WTC11 (cell line): Measurements from ENCODE around the gene VCL. TPM values are rescaled to one million over a fixed set of nuclear protein-coding genes. Genes with fewer than 3 reads are reported as not detected.
A peak's percentile ranks its signal among the peaks of the same experiment; 100 is the strongest.

Experiments used
- ATAC-seq: fragments of 200-7000 bp; cut with Tn5 transposase; 2 replicates; pipeline ENCODE4 v1.10.0; 2021; ENCODE audit warnings: mild to moderate bottlenecking, moderate library complexity
- CTCF ChIA-PET: fragments of 300-600 bp; sonication (Branson Sonifier 250); formaldehyde crosslinking; loops from one replicate; lab custom pipeline; 2021; ENCODE audit warnings: antibody characterized with exemption; lab: Charles Lee
- POLR2A ChIA-PET: fragments of 350-600 bp; sonication (Branson Sonifier 250); formaldehyde crosslinking; loops from one replicate; lab custom pipeline; 2021; ENCODE audit warnings: antibody characterized with exemption; lab: Charles Lee
- DNase-seq: peaks from one replicate; pipeline ENCODE4 v3.0.0; 2021; ENCODE audit warnings: low spot score
- H3K27ac Mint-ChIP-seq: 2 replicates; pipeline ENCODE4 v1.8.0; 2021; ENCODE audit warnings: mixed read lengths
- H3K27me3 Mint-ChIP-seq: 2 replicates; pipeline ENCODE4 v1.8.0; 2021; ENCODE audit warnings: low read depth, mild to moderate bottlenecking, moderate library complexity, mixed read lengths
- H3K36me3 Mint-ChIP-seq: 2 replicates; pipeline ENCODE4 v1.8.0; 2021; ENCODE audit warnings: mixed read lengths
- H3K4me1 Mint-ChIP-seq: 2 replicates; pipeline ENCODE4 v1.8.0; 2022; ENCODE audit warnings: mixed read lengths
- H3K4me3 Mint-ChIP-seq: 2 replicates; pipeline ENCODE4 v1.8.0; 2021; ENCODE audit warnings: mild to moderate bottlenecking, moderate library complexity, mixed read lengths
- H3K9me3 Mint-ChIP-seq: 2 replicates; pipeline ENCODE4 v1.8.0; 2021; ENCODE audit warnings: mixed read lengths
- AR ChIP-seq: fragments of 250-450 bp; sonication (Bioruptor Pico); IDR thresholded peaks from 2 replicates; pipeline ENCODE4 v1.9.0; 2021; ENCODE audit warnings: mild to moderate bottlenecking
- E2F1 ChIP-seq: sonication (generic); formaldehyde crosslinking; IDR thresholded peaks from 2 replicates; pipeline ENCODE4 v1.8.0; 2022; ENCODE audit warnings: mild to moderate bottlenecking, missing genetic modification reagents
- E2F4 ChIP-seq: sonication (generic); formaldehyde crosslinking; IDR thresholded peaks from 2 replicates; pipeline ENCODE4 v1.8.1; 2022; ENCODE audit warnings: low read depth, mild to moderate bottlenecking, moderate library complexity, missing genetic modification reagents, borderline replicate concordance
- EMX1 ChIP-seq: fragments of 250-450 bp; sonication (Bioruptor Pico); IDR thresholded peaks from 2 replicates; pipeline ENCODE4 v1.8.0; 2021; ENCODE audit warnings: mild to moderate bottlenecking
- ERG ChIP-seq: fragments of 250-450 bp; sonication (Bioruptor Pico); IDR thresholded peaks from 2 replicates; pipeline ENCODE4 v1.8.0; 2021; ENCODE audit warnings: mild to moderate bottlenecking
- FOXJ3 ChIP-seq: sonication (generic); formaldehyde crosslinking; IDR thresholded peaks from 2 replicates; pipeline ENCODE4 v1.9.0; 2021; ENCODE audit warnings: missing genetic modification reagents, mild to moderate bottlenecking, borderline replicate concordance
- FOXP1 ChIP-seq: sonication (generic); formaldehyde crosslinking; IDR thresholded peaks from 2 replicates; pipeline ENCODE4 v1.8.0; 2022; ENCODE audit warnings: missing genetic modification reagents, mild to moderate bottlenecking, moderate library complexity, borderline replicate concordance
- GABPB1 ChIP-seq: sonication (generic); formaldehyde crosslinking; IDR thresholded peaks from 2 replicates; pipeline ENCODE4 v1.8.1; 2023; ENCODE audit warnings: mild to moderate bottlenecking, missing genetic modification reagents
- IRF1 ChIP-seq: sonication (generic); formaldehyde crosslinking; IDR thresholded peaks from 2 replicates; pipeline ENCODE4 v1.8.0; 2023; ENCODE audit warnings: missing genetic modification reagents
- NR2C2 ChIP-seq: sonication (generic); formaldehyde crosslinking; IDR thresholded peaks from 2 replicates; pipeline ENCODE4 v1.8.0; 2022; ENCODE audit warnings: mild to moderate bottlenecking, missing genetic modification reagents
- OVOL2 ChIP-seq: fragments of 250-450 bp; sonication (Bioruptor Pico); IDR thresholded peaks from 2 replicates; pipeline ENCODE4 v1.9.0; 2021; ENCODE audit warnings: mild to moderate bottlenecking, borderline replicate concordance
- RELA ChIP-seq: sonication (generic); formaldehyde crosslinking; IDR thresholded peaks from 2 replicates; pipeline ENCODE4 v1.8.1; 2022; ENCODE audit warnings: missing genetic modification reagents, mild to moderate bottlenecking, borderline replicate concordance
- TCF7 ChIP-seq: sonication (generic); formaldehyde crosslinking; IDR thresholded peaks from 2 replicates; pipeline ENCODE4 v1.8.0; 2022; ENCODE audit warnings: mild to moderate bottlenecking, low read depth, missing genetic modification reagents, moderate library complexity
- TEAD4 ChIP-seq: sonication (generic); formaldehyde crosslinking; IDR thresholded peaks from 2 replicates; pipeline ENCODE4 v1.8.0; 2022; ENCODE audit warnings: mild to moderate bottlenecking, missing genetic modification reagents
- USF2 ChIP-seq: sonication (generic); formaldehyde crosslinking; IDR thresholded peaks from 2 replicates; pipeline ENCODE4 v1.8.1; 2023; ENCODE audit warnings: mild to moderate bottlenecking, missing genetic modification reagents, moderate library complexity
- ZBTB21 ChIP-seq: sonication (generic); formaldehyde crosslinking; IDR thresholded peaks from 2 replicates; pipeline ENCODE4 v1.8.1; 2023; ENCODE audit warnings: mild to moderate bottlenecking, missing genetic modification reagents, borderline replicate concordance
- ZNF416 ChIP-seq: fragments of 250-450 bp; sonication (Bioruptor Pico); IDR thresholded peaks from 2 replicates; pipeline ENCODE4 v1.9.0; 2021; ENCODE audit warnings: mild to moderate bottlenecking, inconsistent platforms
- ZNF423 ChIP-seq: fragments of 250-450 bp; sonication (Bioruptor Pico); IDR thresholded peaks from 2 replicates; pipeline ENCODE4 v2.1.2; 2022; ENCODE audit warnings: mild to moderate bottlenecking, moderate library complexity
- ZNF512 ChIP-seq: sonication (generic); formaldehyde crosslinking; IDR thresholded peaks from 2 replicates; pipeline ENCODE4 v1.8.1; 2022; ENCODE audit warnings: missing genetic modification reagents, borderline replicate concordance
- ZNF671 ChIP-seq: fragments of 250-450 bp; sonication (Bioruptor Pico); IDR thresholded peaks from 2 replicates; pipeline ENCODE4 v1.8.0; 2021; ENCODE audit warnings: mild to moderate bottlenecking
- total RNA-seq: library from RNA; stranded (reverse); gene quantifications from 3 replicates; pipeline ENCODE4 v1.2.3, GENCODE V29; 2021

The VCL gene
- total RNA-seq, 1 experiment from 2014 or later: 225 TPM

- TF ChIP-seq USF2 (CRISPR knock-in tag) (no peak), E2F4 (no peak), FOXJ3 (no peak), GABPB1 (CRISPR knock-in tag) (no peak), E2F1 (no peak), RELA (CRISPR knock-in tag) (no peak)
- TF ChIP-seq, all 79 proteins: peak for 0
- Mint-ChIP-seq H3K4me1 (peaks cover 48% of the 10 kb centered on the region), H3K9me3 (no peaks in the 10 kb centered on the region), H3K36me3 (peaks cover 5% of the 10 kb centered on the region), H3K4me3 (no peak overlapping the region), H3K27ac (peak overlapping the region; percentile 11; the same call in 1 of the 2 replicates), H3K27me3 (no peaks in the 10 kb centered on the region)
- ATAC-seq (no peak), DNase-seq (no peak)
- ChIA-PET POLR2A (interaction anchor here (0.7 kb wide), 1 partner anchor 28 kb away, joined by 3 read pairs; the partner anchor contains the start of gene VCL), CTCF (interaction anchor here (0.6 to 2.5 kb wide), 11 partner anchors 9 to 147 kb away, joined by 3 to 11 read pairs (median 5); partner anchors contain the start of gene VCL)
Observed at GRCh38 chr10:74026428-74027015, 28.6 kb downstream of the VCL start.

GRCh38 chr10:74027702-74028101 is 29.8 kb downstream of the VCL start:
- H3K27me3 Mint-ChIP-seq: no peaks in the 10 kb centered on the region
- CTCF ChIA-PET: no interaction called here
- peaks cover 46% of the 10 kb centered on the region for H3K4me1 Mint-ChIP-seq
- no peak overlapping the region for H3K4me3 Mint-ChIP-seq
- peaks cover 5% of the 10 kb centered on the region for H3K36me3 Mint-ChIP-seq
- H3K9me3 Mint-ChIP-seq: no peaks in the 10 kb centered on the region
- DNase-seq (no peak), ATAC-seq (no peak)
- POLR2A ChIA-PET: interaction anchor here (0.6 to 1.4 kb wide), 3 partner anchors 30 to 128 kb away, joined by 3 to 4 read pairs (median 4); partner anchors contain the start of gene VCL
- no peak overlapping the region for H3K27ac Mint-ChIP-seq
- TF ChIP-seq E2F4 (no peak), ZNF671 (CRISPR knock-in tag) (no peak), ZNF423 (CRISPR knock-in tag) (no peak), AR (CRISPR knock-in tag) (no peak), ZBTB21 (CRISPR knock-in tag) (no peak), USF2 (CRISPR knock-in tag) (no peak), IRF1 (CRISPR knock-in tag) (no peak), OVOL2 (CRISPR knock-in tag) (no peak), EMX1 (CRISPR knock-in tag) (no peak), ERG (CRISPR knock-in tag) (no peak), TEAD4 (CRISPR knock-in tag) (no peak), ZNF416 (no peak), NR2C2 (CRISPR knock-in tag) (no peak), FOXP1 (no peak), ZNF512 (CRISPR knock-in tag) (no peak), TCF7 (CRISPR knock-in tag) (no peak)
